Fibroblast of skin of abdomen (primary cell): Measurements from ENCODE around the gene ZNF408.

ENCODE experiments used
- DNase-seq: peaks from one replicate; pipeline ENCODE4 v3.0.0-alpha.2; 2013

Gene ZNF408

GRCh38 chr11:46727952-46728658, 27.3 kb downstream of the ZNF408 start:
- no peak for DNase-seq

DNA sequence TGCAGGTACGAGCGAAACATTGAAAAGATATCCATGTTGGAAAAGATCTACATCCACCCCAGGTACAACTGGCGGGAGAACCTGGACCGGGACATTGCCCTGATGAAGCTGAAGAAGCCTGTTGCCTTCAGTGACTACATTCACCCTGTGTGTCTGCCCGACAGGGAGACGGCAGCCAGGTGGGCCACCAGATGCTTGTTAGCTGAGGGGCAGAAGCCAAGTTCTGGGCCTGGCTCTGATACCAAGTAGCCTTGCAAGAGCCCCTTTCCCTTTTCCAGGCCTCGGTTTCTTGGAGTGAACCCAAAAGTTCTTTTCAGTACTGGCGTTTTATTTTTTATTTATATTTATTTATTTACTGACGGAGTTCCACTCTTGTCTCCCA, 27.8 kb downstream of the ZNF408 start:
- no peak for DNase-seq

DNA sequence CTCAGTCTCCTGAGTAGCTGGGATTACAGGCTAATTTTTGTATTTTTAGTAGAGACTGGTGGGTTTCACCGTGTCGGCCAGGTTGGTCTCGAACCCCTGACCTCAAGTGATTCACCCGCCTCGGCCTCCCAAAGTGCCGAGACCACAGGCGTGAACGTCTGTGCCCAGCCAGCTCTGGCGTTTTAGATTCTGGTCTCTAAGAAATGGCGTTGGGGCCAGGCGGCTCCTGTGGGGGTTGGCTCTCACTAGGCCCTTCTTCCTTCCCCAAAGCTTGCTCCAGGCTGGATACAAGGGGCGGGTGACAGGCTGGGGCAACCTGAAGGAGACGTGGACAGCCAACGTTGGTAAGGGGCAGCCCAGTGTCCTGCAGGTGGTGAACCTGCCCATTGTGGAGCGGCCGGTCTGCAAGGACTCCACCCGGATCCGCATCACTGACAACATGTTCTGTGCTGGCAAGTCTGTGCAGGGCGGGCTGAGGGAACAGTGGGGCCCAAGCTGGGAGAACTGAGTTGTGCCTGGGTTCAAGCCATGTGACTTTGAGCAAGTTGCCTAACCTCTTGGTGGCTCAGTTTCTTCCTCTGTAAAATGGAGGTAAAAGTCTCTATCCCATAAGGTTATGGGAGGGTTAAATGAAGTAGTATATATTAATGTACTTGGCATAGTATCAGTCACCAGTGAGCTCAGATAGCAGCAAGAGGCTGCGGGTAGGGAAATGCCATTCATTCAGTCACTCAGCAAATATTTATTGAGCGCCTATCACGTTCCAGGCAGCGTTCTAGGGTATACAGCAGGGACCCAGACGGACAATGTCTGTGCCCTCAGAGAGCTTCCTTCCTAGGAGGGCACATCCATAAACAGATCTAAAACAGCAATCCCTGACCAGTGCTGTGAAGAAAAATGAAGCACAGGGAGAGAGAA, 28.5 kb downstream of the ZNF408 start:
- peak; percentile 21 for DNase-seq

GRCh38 chr11:46731545-46731944, 30.7 kb downstream of the ZNF408 start:
- DNase-seq = no peak

DNA sequence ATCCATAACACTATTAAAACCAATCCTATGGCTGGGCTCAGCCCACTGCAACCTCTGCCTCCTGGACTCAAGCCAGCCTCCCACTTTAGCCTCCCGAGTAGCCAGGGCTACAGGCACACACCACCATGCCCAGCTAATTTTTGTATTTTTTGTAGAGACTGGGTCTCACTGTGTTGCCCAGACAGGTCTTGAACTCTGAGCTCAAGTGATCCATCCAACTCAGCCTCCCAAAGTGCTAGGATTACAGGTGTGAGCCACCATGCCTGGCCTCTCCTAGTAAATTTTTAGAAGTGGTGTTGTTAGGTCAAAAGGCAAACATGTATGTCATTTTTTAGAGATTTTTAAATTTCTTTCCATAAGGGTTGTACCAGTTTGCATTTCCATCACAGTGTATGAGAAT, 32.4 kb downstream of the ZNF408 start:
- DNase-seq = no peak

DNA sequence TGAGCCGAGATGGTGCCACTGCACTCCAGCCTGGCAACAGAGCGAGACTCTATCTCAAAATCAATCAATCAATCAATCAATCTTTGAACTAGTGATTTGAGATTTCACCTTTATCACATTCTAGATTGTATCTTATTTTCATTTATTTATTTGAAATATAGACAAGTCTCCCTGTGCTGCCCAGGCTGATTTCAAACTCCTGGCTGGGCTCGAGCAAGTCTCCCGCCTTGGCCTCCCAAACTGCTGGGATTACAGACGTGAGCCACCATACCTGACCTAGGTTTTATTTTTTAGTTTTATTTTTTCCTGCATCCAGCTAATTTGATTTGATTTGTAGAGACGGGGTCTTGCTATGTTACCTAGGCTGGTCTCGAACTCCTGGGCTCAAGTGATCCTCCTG, 35.3 kb downstream of the ZNF408 start:
- no peak for DNase-seq

GRCh38 chr11:46736615-46737014, 35.8 kb downstream of the ZNF408 start:
- DNase-seq = peak; percentile 20

DNA sequence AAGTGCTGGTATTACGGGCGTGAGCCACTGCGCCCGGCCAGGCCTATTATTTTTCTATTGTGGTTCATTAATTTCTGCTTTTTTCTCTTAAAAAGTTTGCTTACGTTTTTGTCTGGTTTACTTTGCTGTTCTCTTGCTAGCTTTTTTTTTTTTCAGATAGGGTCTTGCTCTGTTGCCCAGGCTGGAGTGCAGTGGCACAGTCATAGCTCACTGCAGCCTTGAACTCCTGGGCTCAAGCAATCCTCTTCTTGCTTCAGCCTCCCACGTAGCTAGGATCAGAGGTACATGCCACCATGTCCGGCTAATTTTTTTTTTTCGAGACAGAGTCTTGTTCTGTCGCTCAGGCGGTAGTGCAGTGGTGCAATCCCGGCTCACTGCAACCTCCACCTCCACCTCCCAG, 36.9 kb downstream of the ZNF408 start:
- no peak for DNase-seq

GRCh38 chr11:46738887-46739286, 38.1 kb downstream of the ZNF408 start:
- DNase-seq = no peak

DNA sequence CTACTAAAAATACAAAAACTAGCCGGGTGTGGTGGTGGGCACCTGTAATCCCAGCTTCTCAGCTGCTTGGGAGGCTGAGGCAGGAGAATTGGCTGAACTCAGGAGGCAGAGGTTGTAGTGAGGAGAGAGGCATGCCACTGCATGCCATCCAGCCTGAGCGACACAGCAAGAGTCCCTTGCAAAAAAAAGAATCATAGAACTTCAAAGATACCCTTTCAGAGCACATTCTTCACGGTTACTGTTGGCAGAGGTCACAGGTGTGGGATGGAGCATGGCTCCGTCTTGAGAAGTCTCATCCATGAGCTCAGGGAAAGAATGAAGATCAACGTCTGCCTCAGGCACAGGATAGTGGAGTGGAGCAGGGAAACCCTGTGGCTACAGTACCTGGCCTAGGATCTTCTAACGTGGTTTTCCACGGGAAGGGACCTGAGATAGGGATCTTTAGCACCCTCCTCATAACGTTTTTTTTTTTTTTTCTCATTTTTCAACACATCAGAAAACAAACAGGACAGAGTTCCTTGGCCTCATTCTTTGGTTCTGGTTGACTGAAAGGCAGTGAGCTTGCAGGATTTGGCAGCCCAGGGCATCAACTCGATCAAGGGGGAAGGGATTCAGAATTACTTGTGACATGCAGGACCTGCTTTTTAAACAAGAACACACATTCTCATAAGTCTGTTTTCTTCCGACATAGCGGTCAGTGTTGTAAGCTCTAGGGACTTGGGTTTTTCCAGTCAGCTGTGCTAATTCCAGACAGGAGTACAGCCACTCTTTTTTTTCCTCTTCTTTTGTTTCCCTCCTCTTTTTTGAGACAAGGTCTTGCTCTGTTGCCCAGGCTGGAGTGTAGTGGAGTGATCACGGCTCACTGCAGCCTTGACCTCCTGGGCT, 41.0 kb downstream of the ZNF408 start:
- no peak for DNase-seq

DNA sequence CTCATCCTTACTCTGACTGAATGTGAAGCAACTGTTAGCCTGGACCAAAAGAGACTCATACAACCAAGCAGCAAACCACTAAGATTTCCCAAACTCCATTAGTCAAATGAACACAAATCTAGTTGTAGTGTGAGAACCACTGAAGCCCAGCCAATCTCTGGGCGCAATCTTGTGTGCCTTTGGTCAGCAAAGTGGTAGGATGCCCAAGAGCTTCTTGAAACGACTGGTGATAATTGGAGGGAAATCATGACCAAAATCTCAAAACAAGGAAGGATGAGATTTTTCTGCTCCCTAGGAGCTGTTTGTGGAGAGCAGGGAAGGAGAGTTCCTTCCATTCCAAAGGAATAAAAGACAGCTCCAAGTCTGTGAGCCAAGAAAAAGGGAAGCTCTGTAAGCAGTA, 42.2 kb downstream of the ZNF408 start:
- no peak for DNase-seq

GRCh38 chr11:46743693-46744339, 43.0 kb downstream of the ZNF408 start:
- DNase-seq = no peak

DNA sequence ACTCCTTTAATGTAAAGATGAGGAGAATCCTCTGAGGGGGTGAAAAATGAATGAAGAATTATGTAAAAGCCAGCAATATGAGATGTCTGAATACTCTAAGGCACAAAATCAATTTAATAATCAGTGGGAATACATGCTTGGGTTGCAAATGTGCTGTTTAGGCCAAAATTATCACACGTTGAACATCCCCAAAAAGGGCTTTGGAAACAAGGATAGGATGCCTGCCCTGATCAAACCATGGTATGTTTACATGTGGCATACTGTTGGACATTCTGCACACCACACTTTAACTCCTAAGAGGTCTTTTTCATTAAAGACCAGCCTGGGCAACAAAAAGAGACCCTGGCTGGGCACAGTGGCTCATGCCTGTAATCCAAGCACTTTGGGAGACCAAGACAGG, 44.5 kb downstream of the ZNF408 start:
- DNase-seq = no peak

- no peak for DNase-seq
These were observed 45.2 kb downstream of the ZNF408 start for GRCh38 chr11:46745995-46746394.

- DNase-seq = no peak
These were observed 46.3 kb downstream of the ZNF408 start for GRCh38 chr11:46747150-46747549.
